ENCODE data around the gene TPTE.
"Not testable (repeated sequence)": the region's sequence is repeated elsewhere in the genome, so short reads cannot be mapped to it uniquely, and the experiment has no call there.

The TPTE gene

DNA sequence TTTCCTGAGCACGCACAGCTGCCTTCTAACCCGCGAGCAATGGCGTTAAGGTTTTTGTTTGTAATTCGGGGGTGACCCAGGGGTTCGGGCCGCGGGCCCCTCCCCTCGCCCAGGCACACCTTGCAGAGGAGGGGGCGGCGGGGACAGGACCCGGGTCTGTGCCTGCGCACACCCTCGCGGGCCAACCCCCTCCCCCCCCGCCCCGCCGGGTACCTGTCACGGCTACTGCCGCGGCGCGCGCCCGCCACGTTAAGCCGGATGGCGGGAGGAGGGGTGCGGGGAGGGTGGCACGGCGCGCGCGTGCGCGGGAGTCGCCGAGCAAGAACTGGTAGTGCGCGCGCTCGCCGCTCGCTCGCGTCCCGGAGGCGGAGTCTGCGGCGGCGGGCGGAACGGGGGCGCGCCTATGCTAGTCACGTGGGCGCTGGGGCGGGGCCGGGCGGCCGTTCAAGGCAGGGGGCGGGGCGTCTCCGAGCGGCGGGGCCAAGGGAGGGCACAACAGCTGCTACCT is at the start of gene TPTE:
Gene TPTE (plus strand): TSS at position 493 of the 508 bp plus-strand sequence. CDS start 17,141 bp downstream, outside the sequence.
- no peak for DNase-seq

DNA sequence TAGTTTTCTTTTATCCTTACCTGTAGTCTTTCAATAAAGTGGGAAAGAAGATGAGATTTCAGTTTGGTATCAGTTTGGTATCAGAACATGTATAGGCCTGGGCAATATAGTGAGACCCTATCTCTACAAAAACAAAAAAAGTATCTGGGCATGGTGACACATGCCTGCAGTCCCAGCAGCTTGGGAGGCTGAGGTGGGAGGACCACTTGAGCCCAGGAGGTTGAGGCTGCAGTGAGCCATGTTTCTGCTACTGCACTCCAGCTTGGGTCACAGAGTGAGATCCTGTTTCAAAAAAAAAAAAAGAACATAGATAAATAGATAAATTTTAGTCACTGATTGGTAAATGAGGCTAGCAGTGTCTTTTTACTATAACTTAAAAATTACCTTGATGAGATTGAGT is 49.4 kb upstream of the TPTE start:
- not testable (repeated sequence) for DNase-seq

- not testable (repeated sequence) for DNase-seq
These were observed 43.6 kb upstream of the TPTE start for GRCh38 chr21:10477794-10478193.

GRCh38 chr21:10479875-10480274 is 41.5 kb upstream of the TPTE start:
- DNase-seq = not testable (repeated sequence)

DNA sequence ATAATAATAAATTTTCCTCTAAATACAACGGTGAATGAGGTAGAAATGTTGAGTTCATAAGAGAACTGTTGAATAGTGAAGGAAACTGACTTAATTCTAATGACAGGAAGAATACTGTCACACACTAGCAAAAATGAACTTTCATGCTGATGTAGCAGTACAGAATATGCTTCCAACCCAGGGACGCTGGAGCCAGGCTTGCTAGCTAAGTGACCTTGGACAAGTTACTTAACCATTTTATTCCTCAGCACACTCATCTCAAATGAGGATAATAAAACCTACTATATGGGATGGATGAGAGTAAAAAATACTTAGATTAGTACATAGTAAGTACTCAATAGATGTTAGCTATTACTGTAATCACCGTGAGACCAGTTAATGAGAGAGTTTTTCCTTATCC is 36.5 kb upstream of the TPTE start:
- DNase-seq = not testable (repeated sequence)

DNA sequence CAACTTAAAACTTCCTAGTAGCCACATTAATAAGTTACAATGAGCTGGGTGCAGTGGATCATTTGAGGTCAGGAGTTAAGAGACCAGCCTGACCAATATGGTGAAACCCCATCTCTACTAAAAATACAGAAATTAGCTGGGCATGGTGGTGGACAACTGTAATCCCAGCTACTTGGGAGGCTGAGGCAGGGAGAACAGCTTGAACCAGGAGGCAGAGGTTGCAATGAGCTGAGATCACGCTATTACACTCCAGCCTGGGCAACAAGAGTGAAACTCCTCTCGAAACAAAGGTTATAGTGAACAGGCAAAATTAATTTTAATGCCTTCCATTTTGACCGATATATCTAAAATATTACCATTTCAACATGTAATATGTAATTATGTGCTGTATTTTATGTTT is 30.9 kb upstream of the TPTE start:
- DNase-seq = not testable (repeated sequence)

GRCh38 chr21:10511116-10511515 is 10.3 kb upstream of the TPTE start:
- DNase-seq = no peak

- DNase-seq = not testable (repeated sequence)
These were observed 4.5 kb upstream of the TPTE start for GRCh38 chr21:10516889-10517288.

- DNase-seq = not testable (repeated sequence)
These were observed 3.5 kb upstream of the TPTE start for GRCh38 chr21:10517904-10518303.

- DNase-seq = not testable (repeated sequence)
These were observed 585 bp downstream of the TPTE start for GRCh38 chr21:10521835-10522500.

GRCh38 chr21:10539956-10540355 is 18.6 kb downstream of the TPTE start:
- DNase-seq = no peak

GRCh38 chr21:10544376-10544775 is 23.0 kb downstream of the TPTE start:
- not testable (repeated sequence) for DNase-seq

- DNase-seq = not testable (repeated sequence)
These were observed 26.5 kb downstream of the TPTE start for GRCh38 chr21:10547868-10548267.

- DNase-seq = not testable (repeated sequence)
These were observed 27.1 kb downstream of the TPTE start for GRCh38 chr21:10548331-10548954.

- DNase-seq = not testable (repeated sequence)
These were observed 49.4 kb downstream of the TPTE start for GRCh38 chr21:10570803-10571202.

DNA sequence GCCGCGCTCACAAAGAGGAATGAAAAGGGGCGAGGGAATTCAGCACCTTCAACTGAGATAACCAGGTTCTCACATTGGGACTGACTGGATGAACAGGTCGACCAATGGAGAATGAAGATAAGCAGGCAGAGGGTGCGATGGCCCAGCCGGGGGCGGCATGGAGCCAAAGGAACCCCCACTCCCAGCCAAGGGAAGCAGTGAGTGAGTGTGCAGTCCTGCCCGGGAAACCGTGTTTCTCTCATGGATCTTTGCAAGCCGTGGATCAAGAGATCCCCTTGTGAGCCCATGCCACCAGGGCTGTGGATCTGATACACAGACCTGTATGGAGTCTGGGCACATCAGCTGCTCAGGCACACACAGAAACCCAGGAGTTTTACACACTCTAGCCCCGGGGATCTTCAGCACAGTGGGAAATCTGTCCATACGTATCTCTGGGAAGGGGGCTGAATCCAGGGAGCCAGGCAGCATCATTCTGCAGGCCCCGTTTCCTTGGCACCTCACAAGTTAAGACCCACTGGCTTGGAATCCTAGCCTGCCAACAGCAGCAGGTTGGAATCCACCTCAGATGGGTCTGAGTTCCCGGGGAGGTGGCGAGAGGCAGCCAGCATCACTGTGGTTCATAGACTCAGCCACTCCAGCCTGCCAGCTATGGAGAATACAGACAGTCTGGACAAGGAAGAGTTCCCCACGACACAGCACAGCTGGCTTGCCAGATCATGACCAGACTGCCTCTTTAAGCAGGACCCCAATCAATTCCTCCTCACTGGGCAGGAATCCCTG is 53.3 kb downstream of the TPTE start:
- DNase-seq = not testable (repeated sequence)

GRCh38 chr21:10575311-10575667 is 53.9 kb downstream of the TPTE start:
- DNase-seq = no peak

DNA sequence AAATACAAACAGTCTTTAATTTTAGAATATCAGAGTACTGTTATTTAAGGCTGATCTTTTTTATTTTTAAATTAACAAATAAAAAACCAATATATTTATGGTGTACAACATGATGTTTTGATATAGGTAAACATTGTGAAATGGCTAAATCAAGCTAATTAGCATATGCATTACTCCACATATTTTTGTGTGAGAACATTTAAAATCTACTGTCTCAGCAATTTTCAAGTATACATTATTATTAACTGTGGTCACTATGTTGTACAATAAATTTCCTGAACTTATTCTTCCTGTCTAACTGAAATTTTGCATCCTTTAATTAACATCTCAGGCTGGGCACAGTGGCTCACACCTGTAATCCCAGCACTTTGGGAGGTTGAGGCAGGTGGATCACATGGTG is 57.5 kb downstream of the TPTE start:
- not testable (repeated sequence) for DNase-seq

DNA sequence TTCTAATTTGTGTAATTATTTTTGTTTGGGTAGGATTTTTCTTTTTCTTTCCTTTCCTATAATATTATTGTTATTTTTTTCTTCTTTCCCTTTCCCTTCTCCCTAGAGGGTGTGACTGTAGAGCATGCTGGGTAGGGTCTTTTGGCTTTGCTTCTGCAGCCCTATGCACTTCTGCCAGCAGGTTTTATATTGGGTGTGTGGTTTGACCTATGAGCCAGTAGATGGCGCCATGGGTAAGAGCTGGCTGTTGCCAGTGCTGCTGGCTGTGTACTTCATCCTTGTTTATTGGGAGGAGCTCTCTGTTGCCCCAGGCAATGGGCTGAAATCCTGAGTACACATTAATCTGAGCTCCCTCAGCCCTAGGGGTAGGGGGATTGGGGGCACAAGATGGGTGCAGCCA is 67.7 kb downstream of the TPTE start:
- not testable (repeated sequence) for DNase-seq

DNA sequence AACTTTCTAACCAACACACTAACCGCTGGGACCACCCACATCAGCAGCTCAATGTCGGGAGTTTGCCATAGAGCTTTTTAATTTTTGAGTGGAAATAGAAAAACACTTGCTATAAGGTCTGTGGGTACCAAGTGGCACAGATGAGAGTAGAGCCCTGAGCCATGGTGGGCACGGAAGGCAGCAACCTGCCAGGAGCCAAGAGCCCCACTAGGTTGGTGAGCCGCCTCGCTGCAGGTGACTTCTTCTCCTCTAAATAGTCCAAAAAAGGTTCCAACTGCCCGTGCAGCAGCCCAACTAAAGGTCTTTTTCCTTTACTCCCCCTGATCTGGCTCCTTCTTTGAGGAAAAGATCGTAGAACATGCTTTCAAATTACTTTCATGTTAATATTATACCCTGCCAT is 85.7 kb downstream of the TPTE start:
- not testable (repeated sequence) for DNase-seq

DNA sequence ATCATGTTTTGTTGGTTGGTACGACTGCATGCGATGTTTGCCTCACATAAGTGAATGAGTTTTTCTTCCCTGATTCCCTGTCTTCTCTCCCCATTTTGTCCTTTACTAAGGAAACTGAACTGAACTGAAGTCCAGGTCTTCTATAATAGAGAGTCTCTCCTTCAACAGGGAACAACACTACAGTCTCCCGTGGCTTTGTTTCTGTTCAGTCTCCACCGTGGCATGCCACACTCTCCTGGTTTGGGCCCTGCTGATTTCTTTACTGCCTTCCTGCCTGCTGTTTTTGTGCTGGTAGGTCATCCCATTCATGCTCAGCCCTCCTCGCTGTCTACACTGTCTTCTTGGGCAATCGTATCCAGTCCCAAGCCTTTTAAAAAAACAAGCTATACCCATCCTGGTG is 92.9 kb downstream of the TPTE start:
- not testable (repeated sequence) for DNase-seq

GRCh38 chr21:10616061-10616460 is 94.7 kb downstream of the TPTE start:
- not testable (repeated sequence) for DNase-seq

DNA sequence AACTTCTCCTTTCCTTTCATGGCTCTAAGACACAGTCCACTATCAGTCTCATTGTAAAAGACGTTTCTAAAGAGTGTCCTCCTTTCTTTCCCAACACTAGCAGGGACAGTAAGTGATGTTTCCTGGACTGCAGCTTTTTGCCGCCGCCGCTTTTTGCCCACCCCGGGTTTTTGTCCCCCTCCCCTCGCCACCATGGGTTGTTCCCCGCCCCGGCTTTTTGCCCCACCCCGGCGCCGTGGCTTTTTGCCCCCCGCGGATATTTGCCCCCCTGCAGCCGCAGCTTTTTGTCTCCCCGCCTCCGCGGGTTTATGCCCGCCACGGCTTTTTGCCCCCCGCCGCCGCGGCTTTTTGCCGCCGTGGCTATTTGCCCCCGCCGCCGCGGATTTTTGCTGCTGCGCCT is 95.2 kb downstream of the TPTE start:
- DNase-seq = no peak
